ENCODE data around the gene MEPE.

DNA sequence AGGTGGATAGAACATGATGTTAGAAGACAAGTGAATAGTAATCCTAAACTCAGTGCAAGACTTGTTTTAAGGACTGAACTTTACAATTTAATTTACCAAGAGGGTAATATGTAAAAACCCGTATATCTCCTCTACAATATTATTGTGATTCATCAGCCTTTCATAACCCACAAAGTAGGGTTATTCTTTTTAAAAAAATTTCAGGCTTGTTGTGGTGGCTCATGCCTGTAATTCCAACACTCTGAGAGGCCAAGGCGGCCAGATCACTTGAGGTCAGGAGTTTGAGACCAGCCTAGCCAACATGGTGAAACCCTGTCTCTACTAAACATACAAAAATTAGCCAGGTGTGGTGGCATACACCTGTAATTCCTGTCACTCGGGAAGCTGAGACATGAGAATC lies 26.2 kb upstream of the MEPE start:
- TF ChIP-seq MAX (IDR thresholded peaks at IDR 0.05) (no peak), CTCF (IDR thresholded peaks at IDR 0.05; ENCODE audit: low read depth, low read length, missing input control) (no peak), GABPA (IDR thresholded peaks at IDR 0.05 in 1 of 2, conservative IDR thresholded peaks at IDR 0.05 in 1 of 2) (no peak)
- TF ChIP-seq, protein P1, sequence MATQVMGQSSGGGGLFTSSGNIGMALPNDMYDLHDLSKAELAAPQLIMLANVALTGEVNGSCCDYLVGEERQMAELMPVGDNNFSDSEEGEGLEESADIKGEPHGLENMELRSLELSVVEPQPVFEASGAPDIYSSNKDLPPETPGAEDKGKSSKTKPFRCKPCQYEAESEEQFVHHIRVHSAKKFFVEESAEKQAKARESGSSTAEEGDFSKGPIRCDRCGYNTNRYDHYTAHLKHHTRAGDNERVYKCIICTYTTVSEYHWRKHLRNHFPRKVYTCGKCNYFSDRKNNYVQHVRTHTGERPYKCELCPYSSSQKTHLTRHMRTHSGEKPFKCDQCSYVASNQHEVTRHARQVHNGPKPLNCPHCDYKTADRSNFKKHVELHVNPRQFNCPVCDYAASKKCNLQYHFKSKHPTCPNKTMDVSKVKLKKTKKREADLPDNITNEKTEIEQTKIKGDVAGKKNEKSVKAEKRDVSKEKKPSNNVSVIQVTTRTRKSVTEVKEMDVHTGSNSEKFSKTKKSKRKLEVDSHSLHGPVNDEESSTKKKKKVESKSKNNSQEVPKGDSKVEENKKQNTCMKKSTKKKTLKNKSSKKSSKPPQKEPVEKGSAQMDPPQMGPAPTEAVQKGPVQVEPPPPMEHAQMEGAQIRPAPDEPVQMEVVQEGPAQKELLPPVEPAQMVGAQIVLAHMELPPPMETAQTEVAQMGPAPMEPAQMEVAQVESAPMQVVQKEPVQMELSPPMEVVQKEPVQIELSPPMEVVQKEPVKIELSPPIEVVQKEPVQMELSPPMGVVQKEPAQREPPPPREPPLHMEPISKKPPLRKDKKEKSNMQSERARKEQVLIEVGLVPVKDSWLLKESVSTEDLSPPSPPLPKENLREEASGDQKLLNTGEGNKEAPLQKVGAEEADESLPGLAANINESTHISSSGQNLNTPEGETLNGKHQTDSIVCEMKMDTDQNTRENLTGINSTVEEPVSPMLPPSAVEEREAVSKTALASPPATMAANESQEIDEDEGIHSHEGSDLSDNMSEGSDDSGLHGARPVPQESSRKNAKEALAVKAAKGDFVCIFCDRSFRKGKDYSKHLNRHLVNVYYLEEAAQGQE (IDR thresholded peaks at IDR 0.05): no peak
